ENCODE measurements around the gene TBC1D21.

DNA sequence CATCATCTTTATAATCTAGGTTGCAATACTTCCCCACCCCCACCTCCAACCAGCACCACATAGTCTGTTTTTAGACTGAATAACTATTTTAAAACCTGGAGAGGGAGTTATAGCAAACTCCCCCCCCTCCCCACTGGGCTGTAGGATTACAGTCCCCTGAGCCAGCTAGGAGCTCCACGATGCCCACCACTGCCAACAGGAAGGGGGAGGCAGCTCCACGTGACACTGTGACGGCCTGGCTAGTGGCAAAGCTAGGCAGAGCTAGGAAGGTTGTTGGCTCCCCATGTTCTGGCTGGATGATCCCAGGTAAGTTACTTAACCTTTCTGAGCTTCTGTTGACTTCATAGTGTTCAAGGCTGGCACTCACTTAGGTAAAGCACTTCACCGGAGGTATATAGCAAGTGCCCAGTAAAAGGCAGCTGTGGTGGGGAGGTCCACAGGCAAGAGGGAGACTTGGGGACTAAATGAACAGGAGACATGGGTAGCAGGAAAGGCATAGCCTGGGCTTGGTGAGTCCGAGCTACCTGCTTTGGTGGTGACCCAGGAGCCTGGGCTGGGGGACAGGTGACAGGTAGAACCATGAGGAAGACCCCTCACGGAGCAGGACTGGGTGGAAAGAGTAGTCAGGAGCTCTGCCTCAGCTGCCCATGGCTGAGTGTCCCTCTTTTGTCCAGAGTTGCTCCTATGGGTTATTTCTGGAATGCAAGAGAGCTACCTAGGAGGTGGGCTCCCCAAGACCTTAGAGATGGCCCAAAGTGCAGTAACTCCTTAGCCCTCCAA lies 4.0 kb upstream of the TBC1D21 start:
- TF ChIP-seq, protein P1, sequence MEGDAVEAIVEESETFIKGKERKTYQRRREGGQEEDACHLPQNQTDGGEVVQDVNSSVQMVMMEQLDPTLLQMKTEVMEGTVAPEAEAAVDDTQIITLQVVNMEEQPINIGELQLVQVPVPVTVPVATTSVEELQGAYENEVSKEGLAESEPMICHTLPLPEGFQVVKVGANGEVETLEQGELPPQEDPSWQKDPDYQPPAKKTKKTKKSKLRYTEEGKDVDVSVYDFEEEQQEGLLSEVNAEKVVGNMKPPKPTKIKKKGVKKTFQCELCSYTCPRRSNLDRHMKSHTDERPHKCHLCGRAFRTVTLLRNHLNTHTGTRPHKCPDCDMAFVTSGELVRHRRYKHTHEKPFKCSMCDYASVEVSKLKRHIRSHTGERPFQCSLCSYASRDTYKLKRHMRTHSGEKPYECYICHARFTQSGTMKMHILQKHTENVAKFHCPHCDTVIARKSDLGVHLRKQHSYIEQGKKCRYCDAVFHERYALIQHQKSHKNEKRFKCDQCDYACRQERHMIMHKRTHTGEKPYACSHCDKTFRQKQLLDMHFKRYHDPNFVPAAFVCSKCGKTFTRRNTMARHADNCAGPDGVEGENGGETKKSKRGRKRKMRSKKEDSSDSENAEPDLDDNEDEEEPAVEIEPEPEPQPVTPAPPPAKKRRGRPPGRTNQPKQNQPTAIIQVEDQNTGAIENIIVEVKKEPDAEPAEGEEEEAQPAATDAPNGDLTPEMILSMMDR (conservative IDR thresholded peaks at IDR 0.05; ENCODE audit: low read depth, low read length), result no peak
- TF ChIP-seq EZH2 (IDR thresholded peaks at IDR 0.05; ENCODE audit: borderline replicate concordance, low read depth, low read length, poor library complexity, severe bottlenecking), result no peak

All from A673 (cell line).